ENCODE data around the gene SLC48A1.
A peak's percentile ranks its signal among the peaks of the same experiment; 100 is the strongest.

Gene SLC48A1

DNA sequence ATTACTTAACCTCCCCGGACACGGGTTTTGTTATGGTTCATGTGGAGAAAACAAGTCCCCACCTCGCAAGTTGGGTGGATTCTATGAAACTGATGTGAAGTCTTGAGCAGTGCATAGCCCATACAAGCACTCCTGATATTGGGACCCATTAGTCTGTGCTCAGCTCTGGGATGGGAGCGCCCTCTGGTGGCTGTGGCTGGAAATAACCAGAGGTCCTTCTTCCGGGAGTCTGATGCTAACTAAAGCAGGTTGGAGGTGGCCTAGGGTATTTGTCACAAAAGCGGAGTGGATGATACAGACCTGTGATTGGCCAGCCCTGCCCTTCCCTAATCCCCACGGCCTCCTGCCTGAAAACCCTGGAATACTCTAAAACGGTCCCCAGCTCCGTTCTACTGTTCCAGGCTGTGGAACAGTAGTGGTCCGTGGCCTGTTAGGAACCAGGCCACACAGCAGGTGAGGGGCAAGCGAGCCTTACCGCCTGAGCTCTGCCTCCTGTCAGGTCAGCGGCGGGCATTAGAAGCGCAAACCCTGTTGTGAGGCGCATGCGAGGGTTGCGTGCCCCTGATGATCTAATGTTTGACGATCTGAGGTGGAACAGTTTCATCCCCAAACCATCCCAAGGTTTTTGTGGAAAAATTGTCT lies 6.4 kb downstream of the SLC48A1 start:
- H2BK120ac ChIP-seq (ENCODE audit: low read depth, low read length), result no peak overlapping the region
- peak; percentile 92 for DNase-seq (ENCODE audit: low spot score)
- no CpG with 5 or more reads among the region's 19 CpGs for WGBS, 2 donors (ENCODE audit: extremely low coverage in 2 of 2, insufficient read length in 2 of 2, insufficient replicate concordance in 1 of 2)
- H3K79me1 ChIP-seq (ENCODE audit: low read depth, low read length), result no peaks in the 10 kb centered on the region
- no peak overlapping the region for H2BK12ac ChIP-seq (ENCODE audit: low read length)
- peaks cover 2 to 8% of the 10 kb centered on the region in 2 donors for H3K4me1 ChIP-seq (ENCODE audit: control insufficient read depth in 2 of 2, insufficient read depth in 1 of 2, low read depth in 1 of 2, low read length in 2 of 2)
- H3K9ac ChIP-seq (ENCODE audit: low read depth, low read length, poor library complexity), result peak overlapping the region; percentile 45
- H3K27me3 ChIP-seq (ENCODE audit: control insufficient read depth in 3 of 3, insufficient read depth in 3 of 3, low read depth in 1 of 3, low read length in 3 of 3), result no peaks in the 10 kb centered on the region
- no peaks in the 10 kb centered on the region for H3K9me3 ChIP-seq (replicated peaks in 1 of 2; ENCODE audit: control insufficient read depth in 2 of 2, insufficient read depth in 1 of 2, low read depth in 1 of 2, low read length in 2 of 2)
- H3K4me3 ChIP-seq (ENCODE audit: low read length in 2 of 2), result peak overlapping the region in 1 of 2 donors; percentile 11
- no peak overlapping the region for H3K4ac ChIP-seq (ENCODE audit: low read length)
- H3K14ac ChIP-seq (ENCODE audit: low read length), result no peak overlapping the region
- no peak overlapping the region for H4K91ac ChIP-seq (ENCODE audit: low read depth, low read length, poor library complexity)
- H3K36me3 ChIP-seq (replicated peaks in 1 of 2; ENCODE audit: control insufficient read depth in 2 of 2, insufficient read depth in 2 of 2, low read length in 2 of 2), result peaks cover 15 to 38% of the 10 kb centered on the region in 2 donors
- H3K4me2 ChIP-seq (ENCODE audit: insufficient read depth, low read length, poor library complexity, severe bottlenecking), result no peak overlapping the region
- no peak overlapping the region for H2AK5ac ChIP-seq (ENCODE audit: low read depth, low read length)
- H2BK5ac ChIP-seq (ENCODE audit: low read length), result no peak overlapping the region
- H2BK15ac ChIP-seq (ENCODE audit: low read length), result no peak overlapping the region
- no peak overlapping the region for H4K8ac ChIP-seq (ENCODE audit: low read depth, low read length)
- no peak overlapping the region for H2AFZ ChIP-seq (ENCODE audit: low read length)
- H3K23ac ChIP-seq (ENCODE audit: low read depth, low read length, poor library complexity), result peak overlapping the region; percentile 29
- H3K27ac ChIP-seq (replicated peaks; ENCODE audit: low read length), result no peak overlapping the region
- no peak overlapping the region for H3K18ac ChIP-seq (ENCODE audit: low read length)

DNA sequence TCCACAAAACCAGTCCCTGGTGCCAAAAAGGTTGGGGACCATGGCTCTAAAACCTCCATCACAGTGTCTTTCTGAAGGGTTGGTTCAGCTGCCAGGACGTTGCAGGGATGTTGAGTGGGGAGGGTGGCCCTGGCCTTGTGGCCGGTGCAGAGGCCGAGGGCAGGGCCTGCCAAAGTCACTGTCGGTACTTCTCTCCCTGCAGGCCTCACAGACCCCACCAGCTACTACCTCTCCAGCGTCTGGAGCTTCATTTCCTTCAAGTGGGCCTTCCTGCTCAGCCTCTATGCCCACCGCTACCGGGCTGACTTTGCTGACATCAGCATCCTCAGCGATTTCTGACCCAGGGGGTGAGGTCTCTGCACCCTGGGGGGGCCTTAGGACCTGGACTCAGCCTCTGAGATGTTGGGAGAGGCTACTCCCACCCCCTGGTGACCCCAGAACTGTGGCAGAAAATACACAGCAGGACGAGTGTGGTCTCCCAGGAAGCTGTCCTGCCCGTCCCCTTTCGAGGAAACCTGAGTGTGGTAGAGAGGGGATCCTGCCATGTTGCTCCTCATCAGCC lies 7.0 kb downstream of the SLC48A1 start:
- no peak overlapping the region for H3K4me3 ChIP-seq (ENCODE audit: low read length in 2 of 2)
- H3K36me3 ChIP-seq (replicated peaks in 1 of 2; ENCODE audit: control insufficient read depth in 2 of 2, insufficient read depth in 2 of 2, low read length in 2 of 2), result peaks cover 18 to 44% of the 10 kb centered on the region in 2 donors
- H4K8ac ChIP-seq (ENCODE audit: low read depth, low read length), result no peak overlapping the region
- no peaks in the 10 kb centered on the region for H3K27me3 ChIP-seq (ENCODE audit: control insufficient read depth in 3 of 3, insufficient read depth in 3 of 3, low read depth in 1 of 3, low read length in 3 of 3)
- no peak overlapping the region for H3K4me2 ChIP-seq (ENCODE audit: insufficient read depth, low read length, poor library complexity, severe bottlenecking)
- no peak overlapping the region for H2AFZ ChIP-seq (ENCODE audit: low read length)
- peaks cover 2 to 7% of the 10 kb centered on the region in 2 donors for H3K4me1 ChIP-seq (ENCODE audit: control insufficient read depth in 2 of 2, insufficient read depth in 1 of 2, low read depth in 1 of 2, low read length in 2 of 2)
- no peak overlapping the region for H2BK5ac ChIP-seq (ENCODE audit: low read length)
- no peak overlapping the region for H3K23ac ChIP-seq (ENCODE audit: low read depth, low read length, poor library complexity)
- no peak overlapping the region for H3K14ac ChIP-seq (ENCODE audit: low read length)
- H3K4ac ChIP-seq (ENCODE audit: low read length), result no peak overlapping the region
- WGBS, 2 donors (ENCODE audit: extremely low coverage in 2 of 2, insufficient read length in 2 of 2, insufficient replicate concordance in 1 of 2), result no CpG with 5 or more reads among the region's 11 CpGs
- H3K27ac ChIP-seq (replicated peaks; ENCODE audit: low read length), result no peak overlapping the region
- H2BK12ac ChIP-seq (ENCODE audit: low read length), result no peak overlapping the region
- H2BK15ac ChIP-seq (ENCODE audit: low read length), result no peak overlapping the region
- H3K79me1 ChIP-seq (ENCODE audit: low read depth, low read length), result no peaks in the 10 kb centered on the region
- DNase-seq (ENCODE audit: low spot score), result no peak
- H2BK120ac ChIP-seq (ENCODE audit: low read depth, low read length), result no peak overlapping the region
- peak overlapping the region; percentile 60 for H3K18ac ChIP-seq (ENCODE audit: low read length)
- H3K9ac ChIP-seq (ENCODE audit: low read depth, low read length, poor library complexity), result no peak overlapping the region
- H3K9me3 ChIP-seq (replicated peaks in 1 of 2; ENCODE audit: control insufficient read depth in 2 of 2, insufficient read depth in 1 of 2, low read depth in 1 of 2, low read length in 2 of 2), result no peaks in the 10 kb centered on the region
- no peak overlapping the region for H4K91ac ChIP-seq (ENCODE audit: low read depth, low read length, poor library complexity)
- H2AK5ac ChIP-seq (ENCODE audit: low read depth, low read length), result no peak overlapping the region

DNA sequence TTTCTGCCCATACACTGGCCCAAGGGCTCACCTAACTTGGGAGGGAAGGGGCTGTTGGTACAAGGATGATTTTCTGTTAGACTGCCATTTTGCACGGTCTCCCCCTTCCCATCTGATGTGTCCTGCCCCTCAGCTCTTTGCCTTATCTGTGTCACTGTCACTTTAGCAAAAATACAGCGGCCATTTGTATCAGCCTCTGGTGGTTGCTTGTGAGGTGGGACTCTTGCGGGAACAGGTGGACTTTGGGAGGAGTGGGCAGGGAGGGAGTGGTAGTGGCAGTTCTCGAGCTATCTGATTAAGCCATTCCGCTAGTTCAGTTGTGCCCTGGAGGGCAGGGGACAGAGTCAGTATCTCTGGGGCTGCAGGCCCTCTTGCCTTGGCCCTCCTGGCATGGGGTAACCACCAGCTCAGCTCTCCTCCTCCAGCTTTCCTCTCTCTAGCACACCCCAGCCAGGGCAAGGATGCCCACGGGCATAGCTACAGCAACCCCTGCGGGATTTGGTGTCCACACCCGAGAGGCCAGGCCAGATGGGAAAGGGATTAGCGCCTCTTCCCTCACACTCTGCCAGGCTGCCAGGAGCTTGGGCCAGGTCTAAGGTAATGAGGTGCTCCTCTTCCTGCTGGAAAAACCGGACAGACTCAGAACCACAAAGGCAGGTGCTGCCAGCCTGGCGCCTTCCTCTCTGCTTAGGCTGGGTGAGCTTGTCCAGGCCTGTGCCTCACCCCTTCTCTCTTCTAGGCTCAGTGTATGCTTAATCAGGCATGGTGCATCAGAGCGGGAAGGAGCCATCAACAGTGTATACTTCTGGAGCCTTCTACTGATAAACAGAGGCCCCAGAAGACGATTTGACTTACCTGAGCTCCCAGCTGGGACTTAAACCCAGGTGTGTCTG lies 8.7 kb downstream of the SLC48A1 start:
- Histone ChIP-seq H4K8ac (ENCODE audit: low read depth, low read length) (no peak overlapping the region), H3K23ac (ENCODE audit: low read depth, low read length, poor library complexity) (peak overlapping the region; percentile 5), H3K4me1 (ENCODE audit: control insufficient read depth in 2 of 2, insufficient read depth in 1 of 2, low read depth in 1 of 2, low read length in 2 of 2) (peaks cover 2 to 7% of the 10 kb centered on the region in 2 donors), H2AFZ (ENCODE audit: low read length) (no peak overlapping the region), H2BK15ac (ENCODE audit: low read length) (no peak overlapping the region), H3K9ac (ENCODE audit: low read depth, low read length, poor library complexity) (no peak overlapping the region), H3K4me2 (ENCODE audit: insufficient read depth, low read length, poor library complexity, severe bottlenecking) (no peak overlapping the region), H2BK12ac (ENCODE audit: low read length) (no peak overlapping the region), H4K91ac (ENCODE audit: low read depth, low read length, poor library complexity) (no peak overlapping the region), H3K36me3 (replicated peaks in 1 of 2; ENCODE audit: control insufficient read depth in 2 of 2, insufficient read depth in 2 of 2, low read length in 2 of 2) (peaks cover 33 to 61% of the 10 kb centered on the region in 2 donors), H3K27ac (replicated peaks; ENCODE audit: low read length) (no peak overlapping the region), H3K79me1 (ENCODE audit: low read depth, low read length) (no peaks in the 10 kb centered on the region), H3K4me3 (ENCODE audit: low read length in 2 of 2) (no peak overlapping the region), H3K27me3 (ENCODE audit: control insufficient read depth in 3 of 3, insufficient read depth in 3 of 3, low read depth in 1 of 3, low read length in 3 of 3) (no peaks in the 10 kb centered on the region), H3K14ac (ENCODE audit: low read length) (no peak overlapping the region), H2AK5ac (ENCODE audit: low read depth, low read length) (no peak overlapping the region), H3K4ac (ENCODE audit: low read length) (no peak overlapping the region), H3K18ac (ENCODE audit: low read length) (no peak overlapping the region), H2BK120ac (ENCODE audit: low read depth, low read length) (no peak overlapping the region), H2BK5ac (ENCODE audit: low read length) (no peak overlapping the region), H3K9me3 (replicated peaks in 1 of 2; ENCODE audit: control insufficient read depth in 2 of 2, insufficient read depth in 1 of 2, low read depth in 1 of 2, low read length in 2 of 2) (no peaks in the 10 kb centered on the region)
- DNase-seq (ENCODE audit: low spot score), result no peak
- WGBS, 2 donors (ENCODE audit: extremely low coverage in 2 of 2, insufficient read length in 2 of 2, insufficient replicate concordance in 1 of 2), result no CpG with 5 or more reads among the region's 13 CpGs

DNA sequence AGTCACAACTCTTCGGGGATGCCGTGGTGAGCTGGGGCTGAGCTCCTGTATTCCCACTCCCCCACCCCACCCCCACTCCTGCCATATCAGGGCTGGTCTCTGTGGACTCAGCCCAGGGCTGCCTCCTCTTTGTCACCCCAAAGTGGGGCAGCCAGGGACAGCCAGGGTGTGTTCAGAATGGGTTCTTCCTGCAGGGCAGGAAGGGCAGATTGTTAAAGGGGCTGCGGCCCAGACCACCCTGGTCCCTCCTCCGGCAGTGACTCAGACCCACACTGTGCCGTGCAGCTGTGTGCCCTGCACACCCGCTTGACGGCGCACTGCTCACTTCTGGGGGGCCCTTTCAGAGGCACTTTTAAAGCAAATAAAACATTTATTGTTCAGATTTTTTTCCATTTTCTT lies 9.3 kb downstream of the SLC48A1 start:
- no peak overlapping the region for H3K4me2 ChIP-seq (ENCODE audit: insufficient read depth, low read length, poor library complexity, severe bottlenecking)
- no peak overlapping the region for H3K4ac ChIP-seq (ENCODE audit: low read length)
- no peak overlapping the region for H2BK15ac ChIP-seq (ENCODE audit: low read length)
- no peak overlapping the region for H2AK5ac ChIP-seq (ENCODE audit: low read depth, low read length)
- no peaks in the 10 kb centered on the region for H3K27me3 ChIP-seq (ENCODE audit: control insufficient read depth in 3 of 3, insufficient read depth in 3 of 3, low read depth in 1 of 3, low read length in 3 of 3)
- no peaks in the 10 kb centered on the region for H3K9me3 ChIP-seq (replicated peaks in 1 of 2; ENCODE audit: control insufficient read depth in 2 of 2, insufficient read depth in 1 of 2, low read depth in 1 of 2, low read length in 2 of 2)
- no peaks in the 10 kb centered on the region for H3K79me1 ChIP-seq (ENCODE audit: low read depth, low read length)
- no peak overlapping the region for H3K9ac ChIP-seq (ENCODE audit: low read depth, low read length, poor library complexity)
- H3K14ac ChIP-seq (ENCODE audit: low read length), result no peak overlapping the region
- DNase-seq (ENCODE audit: low spot score), result no peak
- H4K91ac ChIP-seq (ENCODE audit: low read depth, low read length, poor library complexity), result no peak overlapping the region
- no peak overlapping the region for H3K27ac ChIP-seq (replicated peaks; ENCODE audit: low read length)
- H3K18ac ChIP-seq (ENCODE audit: low read length), result no peak overlapping the region
- H3K4me1 ChIP-seq (ENCODE audit: control insufficient read depth in 2 of 2, insufficient read depth in 1 of 2, low read depth in 1 of 2, low read length in 2 of 2), result peaks cover 2 to 7% of the 10 kb centered on the region in 2 donors
- no peak overlapping the region for H2BK12ac ChIP-seq (ENCODE audit: low read length)
- peaks cover 37 to 67% of the 10 kb centered on the region in 2 donors for H3K36me3 ChIP-seq (replicated peaks in 1 of 2; ENCODE audit: control insufficient read depth in 2 of 2, insufficient read depth in 2 of 2, low read length in 2 of 2)
- no peak overlapping the region for H3K23ac ChIP-seq (ENCODE audit: low read depth, low read length, poor library complexity)
- no peak overlapping the region for H2BK120ac ChIP-seq (ENCODE audit: low read depth, low read length)
- no peak overlapping the region for H2BK5ac ChIP-seq (ENCODE audit: low read length)
- no CpG with 5 or more reads among the region's 8 CpGs for WGBS, 2 donors (ENCODE audit: extremely low coverage in 2 of 2, insufficient read length in 2 of 2, insufficient replicate concordance in 1 of 2)
- H3K4me3 ChIP-seq (ENCODE audit: low read length in 2 of 2), result no peak overlapping the region
- H2AFZ ChIP-seq (ENCODE audit: low read length), result no peak overlapping the region
- no peak overlapping the region for H4K8ac ChIP-seq (ENCODE audit: low read depth, low read length)

All from neuronal stem cell (in vitro differentiated cells).